GM15510 (cell line): ENCODE results near the gene TSPAN9.

ENCODE experiments used
- POLR2A ChIP-seq: IDR thresholded peaks from 3 replicates; pipeline ENCODE4 v1.6.1; 2011; ENCODE audit warnings: borderline replicate concordance; ENCODE audit not compliant: insufficient read length; ENCODE audit errors: extremely low read depth

The TSPAN9 gene

GRCh38 chr12:3225796-3226180, 148.6 kb downstream of the TSPAN9 start:
- no peak for TF ChIP-seq POLR2A

DNA sequence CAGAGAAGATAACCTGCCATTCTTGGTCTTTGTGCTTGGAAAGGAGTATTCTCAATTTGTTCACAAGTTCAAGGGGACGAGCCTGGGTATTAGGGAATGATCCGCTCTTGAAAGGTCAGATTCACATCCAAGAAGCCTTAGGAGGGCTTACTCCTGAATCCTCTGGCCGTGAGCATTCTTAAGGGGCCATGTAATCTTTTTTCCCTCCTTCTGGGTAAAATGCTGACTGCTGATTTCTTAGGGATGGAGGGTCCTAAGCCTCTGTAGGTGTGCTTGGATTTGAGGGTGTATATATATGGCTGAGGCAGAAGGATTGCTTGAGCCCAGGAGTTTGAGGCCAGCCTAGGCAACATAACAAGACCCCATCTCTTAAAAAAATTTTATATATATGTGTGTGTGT, 149.1 kb downstream of the TSPAN9 start:
- TF ChIP-seq POLR2A, result no peak

DNA sequence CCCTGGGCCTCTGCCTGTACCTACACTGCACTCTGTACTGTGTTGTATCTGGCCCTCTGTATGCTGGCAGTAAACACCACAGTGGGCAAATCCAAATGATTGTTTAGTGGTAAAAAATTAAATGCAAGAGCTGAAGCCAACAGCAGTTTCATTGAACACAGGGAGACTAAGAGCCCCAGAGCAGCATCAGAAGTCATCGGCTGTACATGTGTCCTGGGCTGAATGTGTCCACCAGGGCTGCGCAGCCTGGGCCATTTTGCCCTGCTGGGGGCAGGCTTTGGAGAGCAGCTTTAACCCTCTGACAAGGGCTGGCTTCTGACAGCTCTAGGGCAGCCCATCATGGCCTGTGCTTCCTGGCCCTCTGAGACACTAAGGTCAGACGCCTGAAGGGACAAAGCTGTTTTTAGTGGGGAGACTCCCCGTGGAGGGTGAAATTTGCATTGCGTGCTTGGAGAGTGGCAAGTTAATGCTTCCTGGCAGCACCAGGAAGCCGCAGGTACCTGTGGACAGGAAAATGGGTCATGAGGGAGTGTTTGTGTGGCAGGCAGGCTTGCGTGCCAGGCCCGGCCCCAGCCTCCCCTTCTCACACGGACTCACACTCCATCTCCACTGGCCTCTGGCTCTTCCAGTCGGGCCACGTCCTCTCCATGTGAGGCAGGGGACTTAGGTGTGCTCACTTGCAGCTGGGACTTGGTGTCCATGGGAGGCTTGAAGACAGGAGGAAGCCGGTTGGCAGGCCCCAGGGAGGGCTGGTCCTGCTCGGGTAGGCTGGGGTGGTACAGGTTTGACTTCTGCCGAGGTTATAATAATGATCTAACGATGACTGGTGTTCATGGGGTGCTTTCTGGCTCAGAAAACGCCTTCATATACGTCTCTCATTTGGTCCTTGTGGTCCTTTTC, 150.1 kb downstream of the TSPAN9 start:
- no peak for TF ChIP-seq POLR2A

- no peak for TF ChIP-seq POLR2A
Observed at GRCh38 chr12:3228552-3228951, 151.4 kb downstream of the TSPAN9 start.

DNA sequence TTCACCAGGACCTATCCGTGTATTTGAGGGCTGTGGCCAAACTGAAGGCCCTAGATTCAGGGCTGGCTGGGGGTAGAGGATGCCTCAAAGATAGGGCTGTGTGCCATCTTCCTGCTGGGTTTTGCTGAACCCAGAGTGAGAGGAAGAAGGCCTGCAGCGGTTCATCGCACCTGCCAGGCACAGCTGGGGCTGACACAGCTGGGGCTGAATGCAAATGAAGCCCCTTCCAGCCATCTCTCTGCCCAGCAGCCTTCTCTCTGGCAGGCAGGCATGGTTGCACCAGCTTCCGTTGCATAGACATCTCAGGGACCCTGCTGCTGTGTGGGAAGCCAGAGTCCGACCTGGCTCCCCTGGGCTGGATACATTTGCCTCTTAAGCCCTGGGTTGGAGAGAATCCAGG, 152.4 kb downstream of the TSPAN9 start:
- TF ChIP-seq POLR2A, result no peak

DNA sequence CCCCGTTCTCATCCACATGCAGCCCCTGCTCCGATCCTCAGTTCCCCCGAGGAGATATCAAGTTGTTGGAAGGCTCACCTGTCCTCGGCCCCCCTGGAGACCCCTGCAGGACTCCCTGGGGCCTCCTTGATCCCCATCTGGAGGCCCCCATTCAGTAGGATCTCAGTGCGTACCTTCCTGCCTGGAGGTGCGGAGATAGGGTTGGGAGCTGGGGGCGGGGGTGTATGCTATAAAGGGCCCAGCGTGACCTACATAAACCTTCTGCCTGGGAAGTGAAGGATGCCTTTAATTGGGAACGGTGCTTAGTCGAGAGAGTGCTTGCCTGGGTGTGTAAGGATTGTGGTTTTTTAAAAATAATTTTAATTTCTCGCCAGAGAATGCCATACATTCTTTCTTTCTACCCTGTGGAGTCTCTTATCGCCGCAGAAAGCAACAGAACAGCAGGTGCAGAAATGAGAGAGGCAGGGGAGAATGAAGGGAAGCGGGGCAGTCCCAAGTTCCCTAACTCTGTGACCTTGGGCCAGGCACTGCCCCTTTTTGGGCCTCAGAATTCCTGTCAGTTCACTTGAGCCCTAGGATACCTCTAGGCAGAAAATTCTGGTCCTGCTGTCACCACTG, 153.7 kb downstream of the TSPAN9 start:
- no peak for TF ChIP-seq POLR2A

- TF ChIP-seq POLR2A, result no peak
Observed at GRCh38 chr12:3231399-3231876, 154.3 kb downstream of the TSPAN9 start.

DNA sequence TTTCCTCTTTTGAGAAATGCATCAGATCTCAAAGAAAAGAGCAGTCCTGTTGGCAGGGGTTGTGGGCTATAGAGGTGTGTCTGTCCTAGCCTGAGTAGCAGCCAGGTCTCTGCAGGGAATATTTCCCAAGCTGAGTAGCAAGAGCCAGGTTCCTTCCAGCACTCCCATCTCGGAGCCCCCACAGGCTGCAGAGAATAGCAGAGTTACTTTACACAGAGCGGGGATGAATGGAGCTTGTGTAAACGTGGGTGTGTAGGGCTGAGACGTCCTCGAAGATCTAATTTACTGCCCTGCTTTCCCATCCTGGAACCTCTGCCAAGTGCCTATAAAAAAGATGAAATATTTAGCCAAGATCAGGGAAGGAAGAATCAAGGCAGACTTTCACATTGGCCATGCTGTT, 156.6 kb downstream of the TSPAN9 start:
- TF ChIP-seq POLR2A, result no peak

GRCh38 chr12:3236345-3237187, 159.4 kb downstream of the TSPAN9 start:
- TF ChIP-seq POLR2A, result no peak

- TF ChIP-seq POLR2A, result no peak
Observed at GRCh38 chr12:3238196-3238595, 161.0 kb downstream of the TSPAN9 start.

DNA sequence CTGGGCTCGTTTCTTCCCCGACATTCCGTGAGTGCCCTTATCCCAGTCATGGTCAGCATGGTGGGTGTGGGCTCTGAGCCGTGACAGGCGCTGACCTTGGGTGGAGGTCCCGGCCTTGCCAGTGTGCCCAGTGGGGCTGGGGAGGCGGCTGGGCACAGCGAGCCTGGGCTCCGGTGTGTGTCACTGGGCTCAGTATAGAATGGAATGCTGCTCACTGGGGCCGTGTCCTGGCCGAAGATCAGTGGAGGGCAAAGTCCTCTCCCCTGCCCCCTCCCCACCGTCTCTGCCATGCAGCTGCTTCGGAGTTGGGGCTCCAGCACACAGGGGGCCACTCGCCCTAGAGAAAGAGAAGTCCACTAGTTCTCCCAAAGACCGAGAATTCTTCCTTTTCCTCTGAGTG, 164.4 kb downstream of the TSPAN9 start:
- TF ChIP-seq POLR2A, result no peak

GRCh38 chr12:3242199-3242863, 165.2 kb downstream of the TSPAN9 start:
- no peak for TF ChIP-seq POLR2A

GRCh38 chr12:3243376-3244084, 166.4 kb downstream of the TSPAN9 start:
- no peak for TF ChIP-seq POLR2A

DNA sequence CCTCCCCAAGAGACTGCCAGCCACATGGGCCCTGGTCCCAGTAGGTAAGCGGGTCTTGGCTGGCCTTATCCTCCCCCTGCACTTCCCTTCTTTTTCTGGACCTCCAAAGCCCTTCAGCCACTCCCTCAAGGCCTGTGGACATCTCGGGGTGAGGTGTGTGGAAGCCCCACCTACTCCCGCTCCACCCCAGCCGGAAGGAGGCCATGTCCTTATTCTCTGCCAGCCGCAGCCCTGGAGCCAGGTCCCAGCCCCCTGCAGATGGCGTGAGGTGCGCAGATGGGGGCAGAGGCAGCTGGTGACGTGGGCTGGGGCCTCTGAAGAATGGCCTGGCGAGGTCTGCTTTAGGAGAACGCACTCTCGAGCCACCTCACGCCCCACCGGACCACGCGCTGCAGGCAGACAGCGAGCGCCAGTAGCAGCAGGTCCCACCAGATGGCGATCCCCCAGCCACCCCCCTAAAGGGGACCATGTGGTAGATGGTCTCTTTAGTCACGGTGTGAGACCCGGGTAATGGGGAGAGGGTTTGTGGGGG, 167.1 kb downstream of the TSPAN9 start:
- TF ChIP-seq POLR2A, result no peak
